Measurements from ENCODE around the gene BCL2L15.

The BCL2L15 gene

GRCh38 chr1:113905435-113905861, 18.1 kb upstream of the BCL2L15 start:
- no peak for DNase-seq

- peak; percentile 90 for DNase-seq
Measured at GRCh38 chr1:113904674-113905434, 17.5 kb upstream of the BCL2L15 start, which contains the start of the genes AP4B1 and DCLRE1B. Gene AP4B1 (minus strand): TSS chr1:113904799. CDS start chr1:113904717, 82 bp downstream. Gene DCLRE1B (plus strand): TSS chr1:113905326. CDS start chr1:113905587, 261 bp downstream.

GRCh38 chr1:113904293-113904673, 16.9 kb upstream of the BCL2L15 start:
- no peak for DNase-seq

GRCh38 chr1:113903501-113904292, 16.3 kb upstream of the BCL2L15 start:
- DNase-seq: peak; percentile 26

- DNase-seq: no peak
Measured at GRCh38 chr1:113901191-113901590, 13.8 kb upstream of the BCL2L15 start.

- DNase-seq: no peak
Measured at GRCh38 chr1:113899111-113899510, 11.7 kb upstream of the BCL2L15 start.

GRCh38 chr1:113898241-113898814, 10.9 kb upstream of the BCL2L15 start:
- DNase-seq: no peak

GRCh38 chr1:113895961-113896360, 8.6 kb upstream of the BCL2L15 start:
- DNase-seq: no peak

- no peak for DNase-seq
Measured at GRCh38 chr1:113895098-113895497, 7.7 kb upstream of the BCL2L15 start.

GRCh38 chr1:113893267-113893666, 5.9 kb upstream of the BCL2L15 start:
- no peak for DNase-seq

- DNase-seq: no peak
Measured at GRCh38 chr1:113891631-113892220, 4.3 kb upstream of the BCL2L15 start.

GRCh38 chr1:113890816-113891215, 3.4 kb upstream of the BCL2L15 start:
- DNase-seq: no peak

GRCh38 chr1:113886417-113887401, 672 bp downstream of the BCL2L15 start:
- no peak for DNase-seq

- no peak for DNase-seq
Measured at GRCh38 chr1:113881661-113882060, 5.7 kb downstream of the BCL2L15 start.

- no peak for DNase-seq
Measured at GRCh38 chr1:113879739-113880038, 7.7 kb downstream of the BCL2L15 start.

- no peak for DNase-seq
Measured at GRCh38 chr1:113876176-113876575, 11.2 kb downstream of the BCL2L15 start.

- no peak for DNase-seq
Measured at GRCh38 chr1:113875714-113876113, 11.7 kb downstream of the BCL2L15 start.

- DNase-seq: no peak
Measured at GRCh38 chr1:113874012-113874879, 13.1 kb downstream of the BCL2L15 start.

- DNase-seq: no peak
Measured at GRCh38 chr1:113872219-113872935, 15.0 kb downstream of the BCL2L15 start.

- no peak for DNase-seq
Measured at GRCh38 chr1:113871597-113872113, 15.7 kb downstream of the BCL2L15 start, which contains the start of gene PTPN22. Gene PTPN22 (minus strand): TSS chr1:113871712.
